Heart left ventricle (tissue), 16 donors: ENCODE results near the gene TJAP1. TPM values are rescaled to one million over a fixed set of nuclear protein-coding genes. Genes with fewer than 3 reads are reported as not detected.

Experiments used
- ATAC-seq, 4 donors: fragments of 200-7000 bp; cut with Tn5 transposase; one replicate each; pipeline ENCODE4 v1.9.1; 2020 to 2022; ENCODE audit warnings: moderate library complexity in 4 of 4, mild to moderate bottlenecking in 3 of 4, moderate number of reproducible peaks in 1 of 4
- DNase-seq, 5 donors: peaks; one replicate each; pipeline ENCODE4 v3.0.0-alpha.2; 2020
- H3K27ac ChIP-seq, 12 donors: fragments of 200-600 bp; sonication (generic) in 4 of 12; one replicate each; pipeline versions ENCODE4 v1.5.0 to v1.8.0; 2016 to 2022; ENCODE audit warnings: mild to moderate bottlenecking in 2 of 12
- H3K27me3 ChIP-seq, 9 donors: fragments of 200-600 bp; sonication (generic) in 2 of 9; one replicate each; pipeline versions ENCODE4 v1.5.1 to v1.8.0; 2016 to 2022; ENCODE audit warnings: mild to moderate bottlenecking in 3 of 9
- H3K36me3 ChIP-seq, 9 donors: fragments of 200-600 bp; sonication (generic) in 2 of 9; one replicate each; pipeline versions ENCODE4 v1.5.0 to v1.8.0; 2018 to 2022; ENCODE audit warnings: mild to moderate bottlenecking in 2 of 9
- H3K4me1 ChIP-seq, 12 donors: fragments of 200-600 bp; sonication (generic) in 4 of 12; one replicate each; pipeline versions ENCODE4 v1.5.0 to v1.8.0; 2016 to 2022; ENCODE audit warnings: mild to moderate bottlenecking in 3 of 12
- H3K4me3 ChIP-seq, 12 donors: fragments of 200-600 bp; sonication (generic) in 4 of 12; one replicate each; pipeline versions ENCODE4 v1.5.0 to v1.8.0; 2017 to 2022; ENCODE audit warnings: mild to moderate bottlenecking in 9 of 12, moderate library complexity in 4 of 12
- H3K9me3 ChIP-seq, 12 donors: fragments of 200-600 bp; sonication (generic) in 4 of 12; one replicate each; pipeline versions ENCODE4 v1.5.0 to v1.8.0; 2016 to 2022; ENCODE audit warnings: mild to moderate bottlenecking in 1 of 12
- CTCF ChIP-seq, 12 donors: fragments of 200-600 bp; sonication (generic) in 4 of 12; IDR thresholded peaks; one replicate each; pipeline versions ENCODE4 v1.5.0 to v1.8.0; 2018 to 2022; ENCODE audit warnings: antibody characterized with exemption in 12 of 12, mild to moderate bottlenecking in 5 of 12
- POLR2A ChIP-seq, 2 donors: fragments of 450-650 bp; IDR thresholded peaks; one replicate each; pipeline ENCODE4 v1.6.1; 2017; ENCODE audit warnings: antibody characterized with exemption in 2 of 2, mild to moderate bottlenecking in 2 of 2, moderate library complexity in 2 of 2
- WGBS, 4 donors: extraction: QIAGEN DNeasy Blood & Tissue Kit in 2 of 4; methylation state at CpG; one replicate each; pipeline versions ENCODE4 v1.1.5 to v1.1.7; 2013 to 2018; 5-methylcytosine and 5-hydroxymethylcytosine counted together
- intact Hi-C, 10 donors: fragments of 100-400 bp; cut with DNase I; formaldehyde crosslinking; loops; one replicate each; pipeline versions ENCODE4 v1.11.1 to v1.14.2; 2022
- long read RNA-seq, 3 donors: library from polyadenylated mRNA; unstranded; transcript quantifications; one replicate each; pipeline ENCODE4 v2.0.0, GENCODE V29; 2020 to 2021
- polyA plus RNA-seq, 2 donors: library from polyadenylated mRNA; stranded (reverse); fragments of 200-250 nt; gene quantifications; one replicate each; pipeline ENCODE4 v1.2.3, GENCODE V29; 2013
- total RNA-seq, 9 donors: library from RNA; depleted of rRNA in 2 of 9; stranded (reverse); fragments of >200 nt in 2 of 9; fragmentation: NEBNext Ultra II Directional in 3 of 9; extraction: Animal tissue kit (Norgen Biotek cat#: 25700) in 3 of 9; gene quantifications; one replicate each; pipeline versions ENCODE4 v1.1.0 to v1.2.4, GENCODE V29; 2016 to 2023
- donor health status: ischemic (EF 13 %, LVEDD 7.1; RV severe dilation, severe dysfunction).
- donor health status: healthy with polysubstance abuse.
- donor health status: DM: no; HTN: yes; CAD: no.
- donor health status: DM: no; HTN: no; CAD: no.
- donor health status: ischemic (EF 25% LVEDD 6.9; RV normal size, moderate dysfunction).
- donor health status: ischemic (EF 25% LVEDD 5.7; RV mildly dilated, moderate dysfunction).
- donor health status: healthy.
- donor health status: DM: yes; HTN: yes; CAD: no.
- donor health status: ischemic (EF 35%, LVEDD 5.7; RV mildly dilated, moderate dysfunction).
- donor health status: nonischemic (EF 11% LVEDD 7.7; RV severe dilation, severe dysfunction).
- donor health status: DM: yes; HTN: yes; CAD: no.
- donor health status: PGD.
- donor health status: ischemic (EF 29% LVEDD 5.4; RV normal size, mild dysfunction).
- donor health status: nonischemic (EF 23%, LVEDD 6.1; RV moderate dilation, normal function).

TJAP1 gene
- total RNA-seq (10 to 100 TPM; 16.9 to 34.5 (median 19.1) TPM), polyA plus RNA-seq (10 to 100 TPM; 16.5 TPM)
- long read RNA-seq, donor 1, partial matches to known transcripts = 14 of 16 reads
- long read RNA-seq, donor 1, other reads (novel, unspliced or antisense) = 2 of 16 reads
- long read RNA-seq, donor 2, partial matches to known transcripts = 21 of 25 reads
- long read RNA-seq, donor 2, other reads (novel, unspliced or antisense) = 4 of 25 reads
- long read RNA-seq, donor 3, partial matches to known transcripts = 2 of 8 reads
- long read RNA-seq, donor 3, other reads (novel, unspliced or antisense) = 4 of 8 reads

- Histone ChIP-seq H3K9me3 (no peaks in the 10 kb centered on the region), H3K27me3 (no peaks in the 10 kb centered on the region), H3K27ac (peak within 1 kb of the TSS; percentile 49 to 89 (median 80)), H3K36me3 (peaks cover 0 to 14% (median 0%) of the 10 kb centered on the region in 9 donors), H3K4me3 (peak within 1 kb of the TSS; percentile 70 to 89 (median 75)), H3K4me1 (peaks cover 8 to 51% (median 33%) of the 10 kb centered on the region in 12 donors)
- peak; percentile 95 to 100 (median 100) for ATAC-seq
- peak; percentile 91 to 96 (median 94) for DNase-seq
- intact Hi-C loops = no loop called here
- WGBS, 4 donors = 1 to 3% (median 1%) methylated on average over 34 of the region's 34 CpGs
- TF ChIP-seq CTCF (IDR thresholded peaks at IDR 0.05) (no peak), POLR2A (IDR thresholded peaks at IDR 0.05) (peak in 1 of 2 donors; percentile 53)
Measured at GRCh38 chr6:43477235-43478007, at the start of gene TJAP1. Gene TJAP1 (plus strand): TSS chr6:43477570. CDS start chr6:43499002, 21,432 bp downstream.

GRCh38 chr6:43428112-43428570, 49.2 kb upstream of the TJAP1 start:
- Histone ChIP-seq H3K27me3 (no peaks in the 10 kb centered on the region), H3K27ac (peak overlapping the region; percentile 49 to 94 (median 89)), H3K36me3 (peaks cover 0 to 23% (median 17%) of the 10 kb centered on the region in 9 donors), H3K4me3 (peak overlapping the region; percentile 49 to 92 (median 88)), H3K9me3 (no peaks in the 10 kb centered on the region), H3K4me1 (peaks cover 5 to 26% (median 13%) of the 10 kb centered on the region in 12 donors)
- intact Hi-C loops = loop anchor here in 3 of 10 donors (5.0 to 10.0 kb wide), 2 partner anchors 53 to 61 kb away; partner anchors contain the start of gene ZNF318 (in 2 of the 3)
- ATAC-seq = no peak
- TF ChIP-seq CTCF (IDR thresholded peaks at IDR 0.05) (no peak), POLR2A (IDR thresholded peaks at IDR 0.05) (no peak)
- no peak for DNase-seq
- 17 to 19% (median 18%) methylated on average over 12 of the region's 12 CpGs for WGBS, 4 donors

- H3K4me3 ChIP-seq = peak overlapping the region in 6 of 12 donors; percentile 61 to 92 (median 88)
- TF ChIP-seq POLR2A (IDR thresholded peaks at IDR 0.05) (no peak), CTCF (IDR thresholded peaks at IDR 0.05) (no peak)
- peaks cover 5 to 29% (median 15%) of the 10 kb centered on the region in 12 donors for H3K4me1 ChIP-seq
- no peaks in the 10 kb centered on the region for H3K9me3 ChIP-seq
- H3K27ac ChIP-seq = peak overlapping the region in 4 of 12 donors; percentile 89 to 94 (median 90)
- intact Hi-C loops = loop anchor here in 3 of 10 donors (5.0 to 10.0 kb wide), 2 partner anchors 54 to 62 kb away; partner anchors contain the start of gene ZNF318 (in 2 of the 3)
- DNase-seq = no peak
- H3K27me3 ChIP-seq = no peaks in the 10 kb centered on the region
- ATAC-seq = no peak
- 85 to 94% (median 92%) methylated on average over 3 of the region's 3 CpGs for WGBS, 4 donors
- H3K36me3 ChIP-seq = peaks cover 0 to 26% (median 19%) of the 10 kb centered on the region in 9 donors
Measured at GRCh38 chr6:43428874-43429273, 48.5 kb upstream of the TJAP1 start.
